ENCODE measurements around the gene CD22.

CD22 gene

DNA sequence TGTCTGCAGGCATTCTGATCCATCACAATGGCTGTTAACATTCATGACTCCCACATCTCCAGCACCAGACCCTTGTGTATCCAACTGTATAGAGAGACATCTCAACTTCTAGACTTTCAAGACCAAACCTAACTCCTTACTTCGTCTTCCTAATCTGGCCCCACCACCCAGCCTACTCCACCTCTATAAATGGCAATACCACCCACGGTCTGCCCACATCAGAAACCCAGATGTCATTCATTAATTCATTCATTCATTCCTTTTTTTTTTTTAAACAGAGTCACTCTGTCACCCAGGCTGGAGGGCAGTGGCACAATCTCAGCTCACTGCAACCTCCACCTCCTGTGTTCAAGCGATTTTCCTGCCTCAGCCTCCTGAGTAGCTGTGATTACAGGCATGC is 52.3 kb downstream of the CD22 start:
- DNase-seq (ENCODE audit: low read depth in 2 of 2, low spot score in 1 of 2), result no peak

DNA sequence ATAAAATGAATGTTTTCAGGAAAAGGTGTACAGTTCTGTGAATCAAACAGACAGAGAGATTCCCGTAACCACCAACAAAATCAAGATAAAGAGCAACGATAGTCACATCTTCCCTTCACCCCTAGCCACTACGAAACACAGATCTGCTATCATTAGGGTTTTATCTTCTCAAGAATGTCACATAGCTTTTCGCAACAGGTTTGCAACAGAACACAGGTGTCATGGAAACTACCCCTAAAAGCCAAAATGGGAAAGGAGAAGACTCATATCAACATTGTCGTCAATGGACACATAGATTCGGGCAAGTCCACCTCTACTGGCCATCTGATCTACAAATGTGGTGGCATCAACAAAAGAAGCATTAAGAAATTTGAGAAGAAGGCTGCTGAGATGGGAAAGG is 52.9 kb downstream of the CD22 start:
- no peak for DNase-seq (ENCODE audit: low read depth in 2 of 2, low spot score in 1 of 2)

DNA sequence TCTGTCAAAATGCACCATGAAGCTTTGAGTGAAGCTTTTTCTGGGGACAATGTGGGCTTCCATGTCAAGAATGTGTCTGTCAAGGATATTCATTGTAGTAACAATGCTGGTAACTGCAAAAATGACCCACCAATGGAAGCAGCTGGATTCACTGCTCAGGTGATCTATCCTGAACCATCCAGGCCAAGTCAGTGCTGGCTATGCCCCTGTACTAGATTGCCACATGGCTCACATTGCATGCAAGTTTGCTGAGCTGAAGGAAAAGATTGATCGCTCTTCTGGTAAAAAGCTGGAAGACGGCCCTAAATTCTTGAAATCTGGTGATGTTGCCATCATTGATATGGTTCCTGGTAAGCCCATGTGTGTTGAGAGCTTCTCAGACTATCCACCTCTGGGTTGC is 54.5 kb downstream of the CD22 start:
- no peak for DNase-seq (ENCODE audit: low read depth in 2 of 2, low spot score in 1 of 2)

DNA sequence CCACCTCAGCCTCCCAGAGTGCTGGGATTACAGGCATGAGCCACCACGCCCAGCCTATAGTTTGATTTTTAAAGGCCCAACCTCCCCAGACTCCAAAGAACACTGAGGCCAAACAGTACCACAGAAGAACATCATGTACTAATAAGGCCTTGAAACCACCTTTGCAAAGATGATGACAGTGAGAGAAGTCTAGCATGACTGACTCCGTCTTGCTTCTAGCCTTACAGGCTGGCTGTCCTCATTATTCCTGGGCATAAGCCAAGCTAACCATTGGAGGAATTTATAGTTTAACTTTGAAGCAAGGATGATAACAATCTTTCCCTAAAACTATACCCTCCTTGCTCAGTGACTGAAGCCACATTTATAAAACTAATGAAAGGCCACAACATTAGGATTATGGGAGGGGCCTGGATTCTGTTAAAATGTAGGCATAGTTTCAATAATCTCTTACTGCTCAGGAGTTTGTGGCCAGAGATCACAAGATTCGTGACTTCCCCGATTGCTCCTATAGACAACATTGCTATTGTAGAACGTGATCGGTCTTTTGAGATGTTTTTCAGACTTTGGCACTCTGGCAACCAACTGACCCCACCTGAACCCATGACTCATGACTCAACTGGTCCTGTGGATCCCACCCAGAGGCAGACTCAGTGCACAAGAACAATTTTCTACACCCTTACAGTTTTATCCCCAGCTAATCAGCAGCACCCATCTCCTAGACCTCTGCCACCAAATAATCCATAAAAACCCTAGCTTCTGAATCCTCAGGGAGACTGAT is 59.5 kb downstream of the CD22 start:
- DNase-seq (ENCODE audit: low read depth in 2 of 2, low spot score in 1 of 2), result no peak

DNA sequence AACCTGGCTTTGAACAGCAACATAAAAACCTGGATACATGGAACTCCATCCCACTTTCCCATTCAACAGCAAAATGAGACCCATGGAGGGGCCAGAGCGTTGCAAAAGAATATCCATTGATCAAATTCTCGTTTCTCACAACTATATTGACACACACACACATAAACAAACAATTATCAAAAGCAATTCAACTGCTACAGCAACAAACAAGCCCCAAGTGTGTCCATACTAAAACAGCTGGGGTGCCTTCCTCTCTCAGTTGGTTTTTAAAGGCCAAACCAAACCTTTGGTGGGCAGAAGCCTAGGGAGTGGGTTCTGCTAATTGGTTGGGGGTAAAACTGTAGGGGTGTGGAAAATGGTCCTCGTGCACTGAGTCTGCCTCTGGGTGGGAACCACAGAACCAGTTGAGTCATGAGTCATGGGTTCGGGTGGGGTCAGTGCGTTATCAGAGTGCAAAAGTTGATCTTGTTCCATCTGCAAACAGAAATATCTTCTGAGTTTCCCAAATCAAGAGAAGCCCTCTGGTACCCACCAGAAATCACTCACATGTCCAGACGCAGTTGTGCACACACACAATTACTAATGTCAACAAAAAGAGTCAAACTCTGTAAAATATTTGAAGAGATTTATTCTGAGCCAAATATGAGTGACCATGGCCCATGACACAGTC is 60.3 kb downstream of the CD22 start:
- no peak for DNase-seq (ENCODE audit: low read depth in 2 of 2, low spot score in 1 of 2)

DNA sequence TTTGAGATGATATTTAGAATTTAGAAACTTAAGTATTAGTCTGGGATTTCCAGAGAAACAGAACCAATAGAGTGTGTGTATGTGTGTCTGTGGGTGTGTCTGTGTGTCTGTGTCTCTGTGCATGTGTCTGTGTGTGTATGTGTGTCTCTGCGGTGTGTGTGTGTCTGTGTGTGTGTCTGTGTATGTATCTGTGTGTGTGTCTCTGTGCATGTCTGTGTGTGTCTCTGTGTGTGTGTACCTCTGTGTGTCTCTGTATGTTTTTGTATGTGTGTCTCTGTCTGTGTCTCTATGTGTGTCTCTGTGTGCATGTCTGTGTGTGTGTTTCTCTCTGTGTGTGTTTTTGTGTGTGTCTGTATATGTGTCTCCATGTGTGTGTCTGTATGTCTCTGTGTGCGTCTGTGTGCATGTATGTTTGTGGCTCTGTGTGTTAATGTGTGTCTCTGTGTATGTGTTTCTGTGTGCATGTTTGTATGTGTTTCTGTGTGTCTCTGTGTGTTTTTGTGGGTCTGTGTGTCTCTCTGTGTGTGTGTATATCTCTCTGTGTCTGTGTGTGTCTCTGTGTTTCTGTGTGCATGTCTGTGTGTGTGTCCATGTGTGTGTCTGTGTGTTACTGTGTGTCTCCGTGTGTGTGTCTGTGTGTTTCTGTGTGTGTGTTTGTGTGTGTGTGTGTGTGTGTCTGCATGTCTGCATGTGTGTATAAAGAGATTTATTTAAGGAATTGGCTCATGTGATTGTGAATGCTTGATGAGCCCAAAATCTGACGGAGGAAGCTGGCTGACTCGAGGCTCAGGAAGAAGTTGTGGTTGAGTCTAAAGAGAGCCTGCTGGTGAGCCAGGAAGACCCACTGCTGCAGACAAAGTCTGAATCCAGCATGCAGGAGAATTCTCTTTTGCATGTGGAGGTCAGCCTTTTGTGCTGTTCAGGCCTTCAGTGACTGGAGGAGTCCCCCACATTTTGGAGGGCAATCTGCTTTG is 64.0 kb downstream of the CD22 start:
- DNase-seq (ENCODE audit: low read depth in 2 of 2, low spot score in 1 of 2), result no peak

DNA sequence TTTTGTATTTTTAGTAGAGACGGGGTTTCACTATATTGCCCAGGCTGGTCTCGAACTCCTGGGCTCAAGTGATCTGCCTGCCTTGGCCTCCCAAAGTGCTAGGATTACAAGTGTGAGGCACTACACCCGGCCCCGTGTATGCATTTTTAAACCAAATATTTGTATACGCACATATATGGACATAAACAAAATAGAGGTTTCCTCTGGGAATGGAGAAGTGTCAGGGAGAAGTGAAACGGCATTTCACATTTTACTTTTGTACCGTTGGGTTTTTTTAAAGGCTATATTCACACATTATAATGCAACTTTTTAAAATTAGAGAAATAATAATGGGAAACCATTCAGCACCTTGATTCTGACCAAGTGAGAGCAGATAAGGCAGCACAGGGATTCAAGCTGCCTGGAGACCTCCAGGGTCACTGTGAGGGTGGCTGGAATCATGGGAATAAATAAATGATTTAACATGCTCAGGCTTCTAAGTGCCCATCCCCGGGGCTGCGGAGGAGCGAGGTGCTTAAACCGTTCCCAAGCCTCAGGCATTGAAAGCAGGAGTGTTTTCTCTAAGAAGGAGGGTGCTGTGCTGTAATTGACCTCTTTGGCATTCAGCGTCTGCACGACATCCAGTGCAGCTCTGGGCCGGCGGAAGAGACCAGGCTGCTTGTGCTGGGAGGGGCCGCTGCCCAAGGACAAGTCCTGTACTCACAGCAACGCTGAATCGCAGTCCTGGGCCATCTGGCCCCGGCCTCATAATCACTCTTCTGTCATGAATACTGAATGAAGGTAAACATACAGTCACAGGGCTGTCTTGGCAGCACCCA is 66.6 kb downstream of the CD22 start:
- no peak for DNase-seq (ENCODE audit: low read depth in 2 of 2, low spot score in 1 of 2)

DNA sequence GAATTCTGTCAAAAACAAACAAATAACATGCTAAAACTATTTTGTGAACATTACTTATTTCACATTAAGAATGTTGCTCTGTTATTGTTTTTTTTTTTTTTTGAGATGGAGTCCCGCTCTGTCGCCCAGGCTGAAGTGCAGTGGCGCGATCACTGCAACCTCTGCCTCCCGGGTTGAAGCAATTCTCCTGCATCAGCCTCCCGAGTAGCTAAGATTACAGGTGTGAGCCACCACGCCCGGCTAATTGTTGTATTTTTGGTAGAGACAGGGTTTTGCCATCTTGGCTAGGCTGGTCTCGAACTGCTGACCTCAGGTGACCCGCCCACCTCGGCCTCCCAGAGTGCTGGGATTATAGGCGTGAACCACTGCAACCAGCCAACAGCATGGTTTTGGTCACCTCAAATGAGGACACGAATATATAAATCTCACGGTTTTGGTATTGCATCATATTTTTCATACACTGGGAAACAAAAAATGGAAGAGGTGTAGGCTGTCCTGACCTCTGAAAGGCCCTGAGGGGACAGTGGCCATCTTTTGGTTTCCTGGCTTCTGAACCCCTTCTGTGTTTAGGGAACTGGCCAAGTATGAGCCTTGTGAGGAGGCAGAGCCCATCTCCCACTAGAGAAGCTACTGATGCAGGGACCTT is 67.4 kb downstream of the CD22 start:
- DNase-seq (ENCODE audit: low read depth in 2 of 2, low spot score in 1 of 2), result no peak

All from stimulated activated CD8-positive, alpha-beta memory T cell treated with anti-CD3 and anti-CD28 coated beads, Interleukin-4, amount 100 ng/mL, for 4 hours (primary cell).